ENCODE measurements around the gene ZNF296.

The ZNF296 gene

DNA sequence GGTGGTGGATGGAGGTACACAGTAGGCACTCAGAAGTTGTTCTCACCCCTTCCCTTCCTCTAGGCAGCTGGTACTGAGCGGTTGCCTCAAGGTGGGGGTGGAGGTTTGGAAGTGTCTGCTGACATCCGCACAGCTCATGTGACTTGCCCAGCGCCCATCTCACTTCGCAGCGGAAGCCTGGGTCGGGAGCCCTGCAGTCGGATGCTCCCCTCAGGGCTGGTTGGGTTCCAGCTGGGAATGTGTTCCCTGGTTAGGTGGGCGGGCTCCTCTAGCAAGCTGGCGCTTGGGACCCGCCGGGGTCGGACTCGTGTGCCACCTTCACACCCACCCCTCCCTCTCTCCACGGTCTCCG lies 26.9 kb upstream of the ZNF296 start:
- peaks cover 49% of the 10 kb centered on the region for H3K4me1 ChIP-seq (ENCODE audit: control insufficient read depth, insufficient read depth, low read length)
- peak overlapping the region; percentile 16; the same call in 1 of the 2 replicates for H3K4me3 ChIP-seq (ENCODE audit: low read depth, low read length)
- no peak overlapping the region for H3K27ac ChIP-seq (ENCODE audit: low read depth, low read length)
- H3K9ac ChIP-seq (ENCODE audit: low read length): no peak overlapping the region
- peaks cover 5% of the 10 kb centered on the region; the same call in 1 of the 2 replicates for H3K36me3 ChIP-seq (ENCODE audit: control insufficient read depth, insufficient read depth, low read length)
- H3K27me3 ChIP-seq (ENCODE audit: control insufficient read depth, insufficient read depth, low read length): no peaks in the 10 kb centered on the region
- H3K9me3 ChIP-seq (ENCODE audit: control insufficient read depth, insufficient read depth, low read depth, low read length): no peaks in the 10 kb centered on the region

DNA sequence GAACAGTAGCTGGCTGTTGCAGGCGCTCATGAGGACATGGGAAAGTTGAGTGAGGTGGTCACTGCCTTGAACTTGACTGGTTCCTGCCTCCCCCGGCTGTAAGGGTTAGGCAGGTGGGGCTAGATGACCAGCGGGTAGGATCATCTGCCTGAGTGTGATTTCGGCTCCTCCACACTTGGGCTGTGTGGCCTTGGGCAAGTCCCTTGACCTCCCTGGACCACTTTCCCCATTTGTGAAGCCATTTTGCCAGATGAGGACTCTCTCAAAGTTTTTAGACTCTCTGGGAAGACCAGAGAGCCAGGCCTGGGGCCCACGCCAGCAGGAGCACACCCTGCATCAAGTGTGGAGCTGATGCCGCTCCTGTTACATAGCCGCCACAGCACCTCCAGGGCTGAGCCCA lies 26.2 kb upstream of the ZNF296 start:
- Histone ChIP-seq H3K9ac (ENCODE audit: low read length) (no peak overlapping the region), H3K27me3 (ENCODE audit: control insufficient read depth, insufficient read depth, low read length) (no peaks in the 10 kb centered on the region), H3K4me1 (ENCODE audit: control insufficient read depth, insufficient read depth, low read length) (peaks cover 56% of the 10 kb centered on the region), H3K36me3 (ENCODE audit: control insufficient read depth, insufficient read depth, low read length) (peaks cover 5% of the 10 kb centered on the region; the same call in 1 of the 2 replicates), H3K4me3 (ENCODE audit: low read depth, low read length) (no peak overlapping the region; the same call in 1 of the 2 replicates), H3K27ac (ENCODE audit: low read depth, low read length) (no peak overlapping the region), H3K9me3 (ENCODE audit: control insufficient read depth, insufficient read depth, low read depth, low read length) (no peaks in the 10 kb centered on the region)

DNA sequence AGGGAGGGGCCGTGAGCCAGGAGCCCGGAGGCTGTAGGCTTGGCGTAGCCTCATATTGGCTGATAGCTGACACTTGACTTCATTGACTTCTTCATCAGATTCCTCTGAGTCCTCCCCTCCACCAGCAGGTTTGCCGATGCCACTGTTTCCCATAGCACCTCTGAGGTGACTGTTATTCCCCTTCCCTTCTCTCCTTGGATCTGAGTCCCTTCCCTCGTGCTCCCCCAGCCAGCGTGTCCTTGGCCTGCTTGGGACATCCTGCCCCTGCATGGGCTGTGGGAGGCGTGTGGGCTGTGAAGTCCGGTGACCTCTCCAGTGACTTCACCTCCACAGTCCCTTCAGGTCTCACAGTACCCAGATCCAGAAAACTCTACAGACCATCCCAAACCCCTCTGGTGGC lies 25.5 kb upstream of the ZNF296 start:
- H3K9ac ChIP-seq (ENCODE audit: low read length): no peak overlapping the region
- H3K4me1 ChIP-seq (ENCODE audit: control insufficient read depth, insufficient read depth, low read length): peaks cover 61% of the 10 kb centered on the region
- no peaks in the 10 kb centered on the region for H3K27me3 ChIP-seq (ENCODE audit: control insufficient read depth, insufficient read depth, low read length)

DNA sequence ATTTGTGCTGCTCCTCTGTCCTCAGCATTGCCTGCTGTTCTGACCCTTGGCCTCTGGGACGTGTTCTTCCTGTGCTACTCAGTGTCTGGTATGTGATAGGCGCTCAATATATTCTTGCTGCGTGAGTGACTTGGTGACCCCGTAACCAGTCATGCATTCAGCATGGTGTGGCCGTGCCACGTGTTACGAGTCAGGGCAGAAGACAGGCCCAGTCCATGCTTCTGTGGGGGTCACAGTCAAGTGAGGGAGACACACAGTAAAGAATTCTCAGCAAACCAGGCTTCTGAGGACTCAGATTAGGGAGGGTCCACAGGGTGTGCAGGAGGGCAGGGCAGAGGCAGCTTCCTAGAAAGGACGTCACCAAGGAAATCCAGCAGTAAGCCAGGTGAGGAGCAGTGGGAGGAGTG lies 24.6 kb upstream of the ZNF296 start:
- no peak overlapping the region for H3K4me3 ChIP-seq (ENCODE audit: low read depth, low read length)
- no peak overlapping the region for H3K27ac ChIP-seq (ENCODE audit: low read depth, low read length)
- no peak overlapping the region for H3K9ac ChIP-seq (ENCODE audit: low read length)
- H3K27me3 ChIP-seq (ENCODE audit: control insufficient read depth, insufficient read depth, low read length): no peaks in the 10 kb centered on the region
- H3K9me3 ChIP-seq (ENCODE audit: control insufficient read depth, insufficient read depth, low read depth, low read length): no peaks in the 10 kb centered on the region
- peaks cover 5% of the 10 kb centered on the region; the same call in 1 of the 2 replicates for H3K36me3 ChIP-seq (ENCODE audit: control insufficient read depth, insufficient read depth, low read length)
- H3K4me1 ChIP-seq (ENCODE audit: control insufficient read depth, insufficient read depth, low read length): peaks cover 64% of the 10 kb centered on the region

More for the DNA sequence above, 25.5 kb upstream of the ZNF296 start:
- Histone ChIP-seq H3K4me3 (ENCODE audit: low read depth, low read length) (no peak overlapping the region), H3K9me3 (ENCODE audit: control insufficient read depth, insufficient read depth, low read depth, low read length) (no peaks in the 10 kb centered on the region), H3K36me3 (ENCODE audit: control insufficient read depth, insufficient read depth, low read length) (peaks cover 5% of the 10 kb centered on the region; the same call in 1 of the 2 replicates), H3K27ac (ENCODE audit: low read depth, low read length) (no peak overlapping the region)

DNA sequence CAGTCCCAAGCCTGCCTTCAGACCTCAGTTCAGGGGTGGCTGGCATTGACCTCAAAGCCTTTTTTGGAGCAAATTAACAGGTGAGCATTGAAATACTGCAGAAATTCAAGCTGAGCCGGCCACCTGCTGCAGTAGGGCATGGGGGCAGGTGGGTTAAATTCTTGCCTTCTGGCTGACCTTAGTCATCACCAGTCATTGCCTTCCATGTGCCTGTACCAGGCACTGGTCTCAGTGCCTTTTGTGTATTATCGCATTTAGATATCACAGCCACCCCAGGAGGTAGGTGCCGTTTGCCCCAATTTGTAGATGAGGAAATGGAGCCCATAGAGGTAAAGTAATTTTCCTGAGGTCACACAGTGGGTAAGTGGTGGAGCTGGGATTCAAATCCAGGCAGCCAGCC lies 23.9 kb upstream of the ZNF296 start:
- Histone ChIP-seq H3K36me3 (ENCODE audit: control insufficient read depth, insufficient read depth, low read length) (peaks cover 5% of the 10 kb centered on the region; the same call in 1 of the 2 replicates), H3K9ac (ENCODE audit: low read length) (no peak overlapping the region), H3K27me3 (ENCODE audit: control insufficient read depth, insufficient read depth, low read length) (no peaks in the 10 kb centered on the region), H3K27ac (ENCODE audit: low read depth, low read length) (no peak overlapping the region), H3K4me3 (ENCODE audit: low read depth, low read length) (no peak overlapping the region), H3K4me1 (ENCODE audit: control insufficient read depth, insufficient read depth, low read length) (peaks cover 64% of the 10 kb centered on the region), H3K9me3 (ENCODE audit: control insufficient read depth, insufficient read depth, low read depth, low read length) (no peaks in the 10 kb centered on the region)

DNA sequence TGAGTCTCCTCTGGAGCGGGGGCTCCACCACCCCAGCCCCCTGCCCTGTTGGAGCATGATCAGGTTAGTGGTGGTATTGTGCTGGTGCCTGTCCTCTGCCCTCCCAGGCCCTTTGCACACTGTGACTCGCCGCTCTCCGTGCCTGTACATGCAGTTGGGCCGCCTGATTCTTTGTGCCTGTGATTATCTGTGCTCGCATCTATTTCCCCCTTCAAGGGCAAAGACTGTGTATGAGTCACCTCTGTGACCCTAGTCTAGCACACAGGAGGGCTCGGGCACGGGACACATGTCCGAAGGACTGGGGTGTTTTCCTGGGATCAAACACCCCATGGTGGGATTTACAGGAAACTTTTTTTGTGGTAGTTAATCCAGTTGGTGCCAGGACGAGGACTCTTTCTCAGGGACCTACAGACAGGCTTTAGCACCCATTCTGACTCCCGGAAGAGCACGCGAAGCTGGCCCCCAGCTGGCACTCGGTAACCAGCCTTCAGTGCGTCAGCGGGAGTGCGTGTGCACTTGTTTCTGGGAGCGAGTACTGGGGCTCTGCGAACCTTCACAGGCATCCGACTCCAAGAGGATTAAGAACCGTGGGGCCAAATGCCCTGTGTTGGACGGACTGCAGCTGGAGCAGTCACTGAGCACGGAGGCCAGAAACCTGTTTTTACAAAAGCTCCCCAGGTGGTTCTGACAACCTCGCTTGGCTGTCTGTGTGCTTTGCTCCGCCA lies 23.4 kb upstream of the ZNF296 start:
- Histone ChIP-seq H3K27me3 (ENCODE audit: control insufficient read depth, insufficient read depth, low read length) (no peaks in the 10 kb centered on the region), H3K4me1 (ENCODE audit: control insufficient read depth, insufficient read depth, low read length) (peaks cover 64% of the 10 kb centered on the region), H3K27ac (ENCODE audit: low read depth, low read length) (no peak overlapping the region), H3K9me3 (ENCODE audit: control insufficient read depth, insufficient read depth, low read depth, low read length) (no peaks in the 10 kb centered on the region), H3K36me3 (ENCODE audit: control insufficient read depth, insufficient read depth, low read length) (peaks cover 5% of the 10 kb centered on the region; the same call in 1 of the 2 replicates), H3K4me3 (ENCODE audit: low read depth, low read length) (no peak overlapping the region), H3K9ac (ENCODE audit: low read length) (peak overlapping the region; percentile 13)

DNA sequence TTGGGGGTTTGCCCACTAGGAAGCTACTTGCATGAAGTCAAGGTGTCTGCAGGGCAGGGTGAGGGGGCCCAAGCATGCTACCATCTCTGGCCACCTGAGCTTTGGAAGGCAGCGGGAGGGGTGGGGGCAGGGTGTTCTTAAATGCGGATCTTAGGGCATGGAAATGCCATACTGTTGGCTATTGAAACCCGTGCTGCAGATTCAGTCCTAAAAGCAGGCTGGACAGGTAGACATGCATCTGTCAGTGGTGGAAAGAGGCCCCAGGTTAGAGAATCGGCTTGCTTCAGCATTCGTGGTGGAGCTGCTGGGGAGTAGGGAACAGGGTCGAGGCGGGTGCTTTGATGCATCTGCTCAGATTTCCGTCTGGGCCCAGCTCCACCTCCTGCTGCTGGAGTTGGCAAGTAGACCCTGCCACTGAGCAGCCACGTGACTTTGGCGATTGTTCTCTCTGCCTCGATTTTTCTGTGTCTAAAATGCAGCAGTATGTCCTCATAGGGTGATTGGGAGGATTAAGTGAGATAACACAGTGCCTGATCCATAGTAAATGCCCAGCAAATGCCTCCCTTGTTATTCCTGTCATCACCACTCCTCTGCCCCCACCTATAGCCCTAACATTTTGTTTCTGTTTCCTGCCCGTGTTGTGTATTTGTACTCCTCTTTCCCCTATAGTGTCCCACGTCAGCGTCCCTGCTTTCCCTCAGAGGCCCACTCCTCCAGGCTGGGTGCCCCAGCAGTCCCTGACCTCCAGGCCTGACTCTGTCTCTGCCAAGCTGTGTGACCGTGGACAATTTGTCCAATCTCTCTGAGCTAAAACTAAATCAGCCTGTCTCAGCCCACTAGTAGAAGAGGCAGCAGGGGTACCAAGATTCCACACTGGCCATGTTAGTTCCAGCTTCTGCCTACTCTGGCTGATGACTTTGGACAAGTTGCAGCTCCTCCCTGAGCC lies 22.5 kb upstream of the ZNF296 start:
- no peak overlapping the region for H3K4me3 ChIP-seq (ENCODE audit: low read depth, low read length)
- peaks cover 61% of the 10 kb centered on the region for H3K4me1 ChIP-seq (ENCODE audit: control insufficient read depth, insufficient read depth, low read length)
- peak overlapping the region; percentile 13 for H3K9ac ChIP-seq (ENCODE audit: low read length)
- no peaks in the 10 kb centered on the region for H3K9me3 ChIP-seq (ENCODE audit: control insufficient read depth, insufficient read depth, low read depth, low read length)
- peaks cover 5% of the 10 kb centered on the region; the same call in 1 of the 2 replicates for H3K36me3 ChIP-seq (ENCODE audit: control insufficient read depth, insufficient read depth, low read length)
- H3K27me3 ChIP-seq (ENCODE audit: control insufficient read depth, insufficient read depth, low read length): no peaks in the 10 kb centered on the region
- no peak overlapping the region for H3K27ac ChIP-seq (ENCODE audit: low read depth, low read length)

DNA sequence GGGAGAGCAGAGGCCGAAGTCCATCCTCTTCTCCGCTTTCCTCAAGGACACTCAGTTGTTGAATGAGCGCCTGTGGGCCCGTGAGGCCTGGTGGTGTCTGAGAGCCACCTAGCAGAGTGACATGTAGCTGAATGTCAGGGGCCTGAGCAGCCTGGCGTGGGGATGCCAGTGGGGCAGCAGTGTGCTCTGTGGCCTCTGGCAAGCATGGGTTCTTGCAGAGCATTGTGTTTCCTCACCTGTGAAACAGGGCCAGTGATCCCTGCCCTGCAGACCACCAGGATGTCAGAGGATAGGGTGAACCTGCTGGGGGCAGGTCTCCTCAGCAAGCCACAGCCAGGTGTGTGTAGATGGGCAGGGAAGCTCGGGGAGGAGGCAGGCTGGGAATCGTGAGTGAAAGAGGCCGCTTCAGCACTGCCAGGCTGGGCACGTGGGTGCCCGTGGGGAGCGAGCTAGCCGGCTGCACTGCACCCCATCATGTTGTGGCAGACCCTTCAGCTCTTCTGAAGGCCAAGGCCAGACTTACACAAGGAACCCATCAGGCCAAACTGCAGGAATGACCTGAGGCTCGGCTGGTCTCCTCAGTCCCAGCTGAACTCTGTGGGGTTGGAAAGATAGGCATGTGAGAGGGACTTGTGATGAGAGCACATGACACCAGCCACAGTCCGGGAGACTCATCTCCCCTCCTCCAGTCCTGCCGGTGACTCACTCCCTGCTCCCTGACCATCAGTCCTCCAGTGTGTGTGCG lies 21.7 kb upstream of the ZNF296 start:
- Histone ChIP-seq H3K4me3 (ENCODE audit: low read depth, low read length) (no peak overlapping the region; the same call in 1 of the 2 replicates), H3K9ac (ENCODE audit: low read length) (peak overlapping the region; percentile 20), H3K4me1 (ENCODE audit: control insufficient read depth, insufficient read depth, low read length) (peaks cover 54% of the 10 kb centered on the region)

DNA sequence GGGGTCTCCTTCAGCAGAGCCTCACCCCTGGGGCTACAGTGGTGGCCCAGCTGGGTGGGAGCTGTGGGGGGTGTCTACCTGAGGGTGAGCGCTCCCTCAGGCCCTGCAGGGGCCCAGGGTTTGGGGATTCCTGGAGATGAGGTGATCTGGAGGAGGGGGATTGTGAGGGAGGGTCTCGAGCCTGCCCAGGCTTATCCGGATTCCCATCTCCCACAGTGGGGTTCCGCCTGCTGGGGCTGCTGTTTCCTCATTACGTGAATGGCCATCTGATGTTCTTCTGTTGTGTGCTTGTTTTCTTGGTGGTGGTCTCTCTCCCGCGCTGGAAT lies 21.1 kb upstream of the ZNF296 start:
- H3K27me3 ChIP-seq (ENCODE audit: control insufficient read depth, insufficient read depth, low read length): no peaks in the 10 kb centered on the region
- peak overlapping the region; percentile 20 for H3K9ac ChIP-seq (ENCODE audit: low read length)
- no peaks in the 10 kb centered on the region for H3K9me3 ChIP-seq (ENCODE audit: control insufficient read depth, insufficient read depth, low read depth, low read length)
- peaks cover 5% of the 10 kb centered on the region; the same call in 1 of the 2 replicates for H3K36me3 ChIP-seq (ENCODE audit: control insufficient read depth, insufficient read depth, low read length)
- H3K27ac ChIP-seq (ENCODE audit: low read depth, low read length): no peak overlapping the region
- H3K4me1 ChIP-seq (ENCODE audit: control insufficient read depth, insufficient read depth, low read length): peaks cover 49% of the 10 kb centered on the region
- H3K4me3 ChIP-seq (ENCODE audit: low read depth, low read length): no peak overlapping the region

More for the DNA sequence above, 21.7 kb upstream of the ZNF296 start:
- Histone ChIP-seq H3K27ac (ENCODE audit: low read depth, low read length) (no peak overlapping the region), H3K9me3 (ENCODE audit: control insufficient read depth, insufficient read depth, low read depth, low read length) (no peaks in the 10 kb centered on the region), H3K36me3 (ENCODE audit: control insufficient read depth, insufficient read depth, low read length) (peaks cover 5% of the 10 kb centered on the region; the same call in 1 of the 2 replicates), H3K27me3 (ENCODE audit: control insufficient read depth, insufficient read depth, low read length) (no peaks in the 10 kb centered on the region)

DNA sequence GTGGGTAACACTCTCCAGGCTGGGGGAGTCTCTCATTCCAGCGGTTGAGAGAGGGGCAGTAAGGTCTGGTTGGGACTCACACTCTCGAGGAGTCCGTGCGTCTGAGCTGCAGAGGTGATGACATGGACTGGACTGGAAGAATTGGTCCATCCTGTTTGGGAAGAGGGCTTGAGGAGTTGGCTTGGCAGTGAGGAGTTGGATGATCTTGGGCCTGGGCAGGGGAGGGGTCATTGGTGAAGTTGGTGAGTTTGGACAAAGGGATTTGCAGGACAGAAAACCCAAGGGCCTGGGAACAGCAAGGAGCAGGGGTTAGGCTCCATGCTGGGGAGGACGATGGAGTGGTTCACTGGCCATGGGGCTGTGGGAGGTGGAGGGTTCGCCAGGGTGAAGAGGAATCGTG lies 20.4 kb upstream of the ZNF296 start:
- no peak overlapping the region for H3K9ac ChIP-seq (ENCODE audit: low read length)
- no peaks in the 10 kb centered on the region for H3K27me3 ChIP-seq (ENCODE audit: control insufficient read depth, insufficient read depth, low read length)
- peaks cover 5% of the 10 kb centered on the region; the same call in 1 of the 2 replicates for H3K36me3 ChIP-seq (ENCODE audit: control insufficient read depth, insufficient read depth, low read length)
- no peak overlapping the region for H3K4me3 ChIP-seq (ENCODE audit: low read depth, low read length)
- no peaks in the 10 kb centered on the region for H3K9me3 ChIP-seq (ENCODE audit: control insufficient read depth, insufficient read depth, low read depth, low read length)
- no peak overlapping the region for H3K27ac ChIP-seq (ENCODE audit: low read depth, low read length)
- H3K4me1 ChIP-seq (ENCODE audit: control insufficient read depth, insufficient read depth, low read length): peaks cover 46% of the 10 kb centered on the region

All from HUES6 (cell line).